ENCODE data around the gene ZNF329. TPM values are rescaled to one million over a fixed set of nuclear protein-coding genes. Genes with fewer than 3 reads are reported as not detected.
A peak's percentile ranks its signal among the peaks of the same experiment; 100 is the strongest.

ZNF329 gene
- total and polyA plus RNA-seq, 2 of the 8 experiments (the other 6 are each of a cell fraction or from before 2014, with no cell fraction given): 5.8 to 11.2 TPM

GRCh38 chr19:58154679-58155648, 4.4 kb upstream of the ZNF329 start (continued):
- TF ChIP-seq CHD7 (IDR thresholded peaks at IDR 0.05; ENCODE audit: insufficient replicate concordance, low read length) (no peak), POLR2A (IDR thresholded peaks at IDR 0.05; ENCODE audit: control extremely low read depth in 1 of 2, low read depth in 2 of 2, low read length in 2 of 2) (peak in 1 of 2 experiments; percentile 72; a peak in 2 of 3 replicates), ZNF274 (IDR thresholded peaks at IDR 0.05; ENCODE audit: borderline replicate concordance, extremely low read depth, low read length) (no peak), NANOG (IDR thresholded peaks at IDR 0.05; ENCODE audit: insufficient read depth, low read depth, low read length, poor library complexity, severe bottlenecking) (no peak), RAD21 (IDR thresholded peaks at IDR 0.05 in 1 of 2, conservative IDR thresholded peaks at IDR 0.05 in 1 of 2; ENCODE audit: low read depth in 2 of 2, low read length in 2 of 2) (peak; percentile 99), CBX8 (IDR thresholded peaks at IDR 0.05; ENCODE audit: borderline replicate concordance, low read depth, low read length) (no peak), HDAC6 (IDR thresholded peaks at IDR 0.05; ENCODE audit: low read depth, low read length) (no peak), SP4 (IDR thresholded peaks at IDR 0.05; ENCODE audit: low read length) (peak; percentile 81; the same call in 1 of the 2 replicates), MAFK (IDR thresholded peaks at IDR 0.05; ENCODE audit: low read depth, low read length) (no peak)
